Neural progenitor cell (in vitro differentiated cells): Measurements from ENCODE around the gene MINDY4. TPM values are rescaled to one million over a fixed set of nuclear protein-coding genes. Genes with fewer than 3 reads are reported as not detected.

ENCODE experiments used
- DNase-seq: peaks from one replicate; pipeline ENCODE4 v3.0.0-alpha.2; 2016; ENCODE audit warnings: low spot score
- H2AFZ ChIP-seq: fragments of 200-600 bp; sonication (generic); replicated peaks from 2 replicates; pipeline ENCODE4 v1.6.1; 2016; ENCODE audit warnings: antibody characterized with exemption
- H3F3A ChIP-seq: fragments of 200-600 bp; sonication (generic); 2 replicates; pipeline ENCODE4 v1.6.1; 2016; ENCODE audit warnings: antibody characterized with exemption, low read depth
- H3K27ac ChIP-seq: fragments of 200-600 bp; sonication (generic); 2 replicates; pipeline ENCODE4 v1.5.1; 2016; ENCODE audit warnings: mild to moderate bottlenecking
- H3K27me3 ChIP-seq: fragments of 200-600 bp; sonication (generic); 2 replicates; pipeline ENCODE4 v1.6.1; 2016; ENCODE audit warnings: mild to moderate bottlenecking, moderate library complexity
- H3K36me3 ChIP-seq: fragments of 200-600 bp; sonication (generic); 2 replicates; pipeline ENCODE4 v1.5.1; 2016
- H3K4me1 ChIP-seq: fragments of 200-600 bp; sonication (generic); 2 replicates; pipeline ENCODE4 v1.6.1; 2016; ENCODE audit warnings: mixed run types
- H3K4me2 ChIP-seq: fragments of 200-600 bp; sonication (generic); 2 replicates; pipeline ENCODE4 v1.6.1; 2016
- H3K4me3 ChIP-seq: fragments of 200-600 bp; sonication (generic); 2 replicates; pipeline ENCODE4 v1.5.1; 2016
- H3K79me2 ChIP-seq: fragments of 200-600 bp; sonication (generic); 2 replicates; pipeline ENCODE4 v1.6.1; 2016; ENCODE audit warnings: low read depth
- H3K9ac ChIP-seq: fragments of 200-600 bp; sonication (generic); 2 replicates; pipeline ENCODE4 v1.6.1; 2016
- H3K9me3 ChIP-seq: fragments of 200-600 bp; sonication (generic); 2 replicates; pipeline ENCODE4 v1.5.1; 2016; ENCODE audit warnings: low read depth
- H4K20me1 ChIP-seq: fragments of 200-600 bp; sonication (generic); 2 replicates; pipeline ENCODE4 v1.6.1; 2016; ENCODE audit warnings: low read depth
- H3K27ac Mint-ChIP-seq: 3 replicates; pipeline ENCODE4 v1.8.0; 2021; ENCODE audit warnings: mixed read lengths
- H3K27me3 Mint-ChIP-seq: 2 replicates; pipeline ENCODE4 v1.8.0; 2022; ENCODE audit warnings: low read depth, mild to moderate bottlenecking, inconsistent platforms, moderate library complexity, mixed read lengths; ENCODE audit not compliant: insufficient read depth
- H3K36me3 Mint-ChIP-seq: 3 replicates; pipeline ENCODE4 v1.8.0; 2021; ENCODE audit warnings: mixed read lengths
- H3K4me1 Mint-ChIP-seq: 3 replicates; pipeline ENCODE4 v1.8.0; 2021; ENCODE audit warnings: mixed read lengths
- H3K4me3 Mint-ChIP-seq: 3 replicates; pipeline ENCODE4 v1.8.0; 2021; ENCODE audit warnings: mild to moderate bottlenecking, moderate library complexity, mixed read lengths
- H3K9me3 Mint-ChIP-seq: 3 replicates; pipeline ENCODE4 v1.8.0; 2020; ENCODE audit warnings: mixed read lengths
- CTCF ChIP-seq: fragments of 200-600 bp; sonication (generic); IDR thresholded peaks from 2 replicates; pipeline ENCODE4 v1.5.1; 2017; ENCODE audit warnings: antibody characterized with exemption, mild to moderate bottlenecking
- EZH2 ChIP-seq: fragments of 200-600 bp; sonication (generic); IDR thresholded peaks from 2 replicates; pipeline ENCODE4 v1.6.1; 2017; ENCODE audit warnings: antibody characterized with exemption, mild to moderate bottlenecking, moderate library complexity
- EZH2phosphoT487 ChIP-seq: fragments of 200-600 bp; sonication (generic); IDR thresholded peaks from 2 replicates; pipeline ENCODE4 v1.6.1; 2017; ENCODE audit warnings: antibody characterized with exemption
- total RNA-seq: library from RNA; depleted of rRNA; stranded (reverse); fragments of >200 nt; gene quantifications from 2 replicates; pipeline ENCODE4 v1.2.3, GENCODE V29; 2015; ENCODE audit warnings: low replicate concordance

Gene MINDY4
- total RNA-seq, 1 donor from 2014 or later = 5.9 TPM

DNA sequence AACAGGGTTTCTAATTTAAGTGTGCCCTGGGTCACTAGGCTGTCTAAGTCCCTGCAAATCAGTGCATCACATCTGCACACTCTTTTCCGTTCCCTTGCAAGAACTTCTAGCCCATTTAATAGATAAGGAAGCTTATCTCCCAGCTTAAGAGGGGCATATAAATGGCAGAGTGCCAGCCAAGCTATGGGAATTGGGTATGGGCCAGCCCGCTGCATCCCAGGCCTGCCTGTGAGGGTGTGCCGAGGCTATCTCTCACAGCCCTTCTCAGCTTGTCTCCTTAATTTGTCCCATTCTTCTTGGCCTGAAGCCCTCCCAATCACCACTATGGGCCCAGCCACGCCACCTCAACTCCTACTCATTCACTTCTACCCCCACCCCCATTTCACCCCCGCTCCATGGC is 155.1 kb downstream of the MINDY4 start:
- no peaks in the 10 kb centered on the region for H3K9me3 ChIP-seq
- no peaks in the 10 kb centered on the region for H3K79me2 ChIP-seq
- no peak for DNase-seq
- H3K4me2 ChIP-seq = no peak overlapping the region
- peaks cover 3% of the 10 kb centered on the region for H3K4me1 ChIP-seq
- Mint-ChIP-seq H3K27me3 (peaks cover 6% of the 10 kb centered on the region), H3K4me3 (no peak overlapping the region), H3K9me3 (peaks cover 15% of the 10 kb centered on the region), H3K4me1 (peaks cover 11% of the 10 kb centered on the region), H3K27ac (no peak overlapping the region), H3K36me3 (no peaks in the 10 kb centered on the region)
- H3F3A ChIP-seq = no peaks in the 10 kb centered on the region
- TF ChIP-seq EZH2phosphoT487 = no peak
- no peak for TF ChIP-seq EZH2
- TF ChIP-seq CTCF = no peak
- no peaks in the 10 kb centered on the region for H4K20me1 ChIP-seq
- no peak overlapping the region for H3K9ac ChIP-seq
- no peak overlapping the region for H3K4me3 ChIP-seq
- H3K36me3 ChIP-seq = no peaks in the 10 kb centered on the region
- no peak overlapping the region for H3K27ac ChIP-seq
- H3K27me3 ChIP-seq = no peaks in the 10 kb centered on the region
- no peak overlapping the region for H2AFZ ChIP-seq

GRCh38 chr7:30927040-30927439 is 155.8 kb downstream of the MINDY4 start:
- H3K27ac Mint-ChIP-seq = no peak overlapping the region
- peaks cover 15% of the 10 kb centered on the region for H3K9me3 Mint-ChIP-seq
- no peaks in the 10 kb centered on the region for H3K36me3 Mint-ChIP-seq
- Histone ChIP-seq H3K4me1 (peaks cover 3% of the 10 kb centered on the region), H3K36me3 (no peaks in the 10 kb centered on the region), H3K4me3 (no peak overlapping the region), H3K4me2 (no peak overlapping the region), H3K27ac (no peak overlapping the region), H3K9ac (no peak overlapping the region), H3K79me2 (no peaks in the 10 kb centered on the region), H4K20me1 (no peaks in the 10 kb centered on the region), H2AFZ (no peak overlapping the region), H3K9me3 (no peaks in the 10 kb centered on the region), H3F3A (no peaks in the 10 kb centered on the region), H3K27me3 (no peaks in the 10 kb centered on the region)
- H3K27me3 Mint-ChIP-seq = peaks cover 5% of the 10 kb centered on the region
- TF ChIP-seq EZH2phosphoT487 (no peak), CTCF (no peak), EZH2 (no peak)
- DNase-seq = no peak
- H3K4me1 Mint-ChIP-seq = peaks cover 13% of the 10 kb centered on the region
- H3K4me3 Mint-ChIP-seq = no peak overlapping the region

- peaks cover 15% of the 10 kb centered on the region for H3K9me3 Mint-ChIP-seq
- peaks cover 7% of the 10 kb centered on the region for H3K27me3 Mint-ChIP-seq
- H3K4me2 ChIP-seq = no peak overlapping the region
- no peak overlapping the region for H3K27ac Mint-ChIP-seq
- no peaks in the 10 kb centered on the region for H3K36me3 Mint-ChIP-seq
- H4K20me1 ChIP-seq = no peaks in the 10 kb centered on the region
- H2AFZ ChIP-seq = no peak overlapping the region
- H3K27me3 ChIP-seq = no peaks in the 10 kb centered on the region
- no peak overlapping the region for H3K4me3 Mint-ChIP-seq
- H3K4me1 ChIP-seq = peaks cover 1% of the 10 kb centered on the region
- H3K4me3 ChIP-seq = no peak overlapping the region
- no peaks in the 10 kb centered on the region for H3K36me3 ChIP-seq
- H3F3A ChIP-seq = no peaks in the 10 kb centered on the region
- TF ChIP-seq EZH2 (no peak), CTCF (no peak), EZH2phosphoT487 (no peak)
- DNase-seq = no peak
- no peaks in the 10 kb centered on the region for H3K9me3 ChIP-seq
- H3K27ac ChIP-seq = no peak overlapping the region
- peaks cover 14% of the 10 kb centered on the region for H3K4me1 Mint-ChIP-seq
- no peak overlapping the region for H3K9ac ChIP-seq
- no peaks in the 10 kb centered on the region for H3K79me2 ChIP-seq
Observed at GRCh38 chr7:30927559-30927958, 156.3 kb downstream of the MINDY4 start.
